Retinal pigment epithelial cell (primary cell): ENCODE results near the gene OSCP1.

Experiments used
- DNase-seq: peaks from one replicate; pipeline ENCODE4 v3.0.0-alpha.2; 2010; ENCODE audit warnings: low read depth
- H3K4me3 ChIP-seq: 2 replicates; pipeline ENCODE4 v1.5.1; 2011; ENCODE audit warnings: mild to moderate bottlenecking, low read length, control low read depth, moderate library complexity
- CTCF ChIP-seq: conservative IDR thresholded peaks from 2 replicates; pipeline ENCODE4 v1.5.1; 2011; ENCODE audit warnings: low read depth, low read length, control low read depth, inconsistent platforms

Gene OSCP1

GRCh38 chr1:36446271-36446670 lies 4.0 kb downstream of the OSCP1 start:
- TF ChIP-seq CTCF: peak; percentile 25
- no peak for DNase-seq
- H3K4me3 ChIP-seq: no peak overlapping the region

GRCh38 chr1:36443297-36443696 lies 7.0 kb downstream of the OSCP1 start:
- no peak for DNase-seq
- no peak for TF ChIP-seq CTCF
- H3K4me3 ChIP-seq: no peak overlapping the region

GRCh38 chr1:36442337-36442736 lies 7.9 kb downstream of the OSCP1 start:
- TF ChIP-seq CTCF: no peak
- DNase-seq: no peak
- no peak overlapping the region for H3K4me3 ChIP-seq

GRCh38 chr1:36440646-36441045 lies 9.6 kb downstream of the OSCP1 start:
- DNase-seq: no peak
- H3K4me3 ChIP-seq: no peak overlapping the region
- no peak for TF ChIP-seq CTCF

- no peak for DNase-seq
- TF ChIP-seq CTCF: no peak
- no peak overlapping the region for H3K4me3 ChIP-seq
Measured at GRCh38 chr1:36440044-36440443, 10.2 kb downstream of the OSCP1 start.

GRCh38 chr1:36438715-36439114 lies 11.5 kb downstream of the OSCP1 start:
- TF ChIP-seq CTCF: no peak
- DNase-seq: no peak
- no peak overlapping the region for H3K4me3 ChIP-seq

GRCh38 chr1:36436821-36437220 lies 13.4 kb downstream of the OSCP1 start:
- TF ChIP-seq CTCF: no peak
- DNase-seq: no peak
- no peak overlapping the region for H3K4me3 ChIP-seq
